OCI-LY1 (cell line): ENCODE measurements around the gene CD86.

Experiments used
- H2AFZ ChIP-seq: fragments of 200-600 bp; sonication (generic), shearing (Covaris generic); 2 replicates; pipeline ENCODE4 v1.6.0; 2014; ENCODE audit warnings: antibody characterized with exemption, mild to moderate bottlenecking, low read length
- H3F3A ChIP-seq: fragments of 200-600 bp; sonication (generic), shearing (Covaris generic); 2 replicates; pipeline ENCODE4 v1.6.0; 2014; ENCODE audit warnings: mild to moderate bottlenecking, antibody characterized with exemption, low read length, moderate library complexity; ENCODE audit not compliant: insufficient read depth
- H3K27ac ChIP-seq: fragments of 200-600 bp; sonication (generic); 2 replicates; pipeline ENCODE4 v1.5.1; 2014; ENCODE audit warnings: low read length, mixed run types, mild to moderate bottlenecking, low read depth; ENCODE audit not compliant: poor library complexity, severe bottlenecking
- H3K27me3 ChIP-seq: fragments of 200-600 bp; sonication (generic); 2 replicates; pipeline ENCODE4 v1.6.0; 2014; ENCODE audit warnings: antibody characterized with exemption, mild to moderate bottlenecking, low read length, moderate library complexity; ENCODE audit not compliant: insufficient read depth
- H3K36me3 ChIP-seq: fragments of 200-600 bp; sonication (generic); 2 replicates; pipeline ENCODE4 v1.6.1; 2014; ENCODE audit warnings: mild to moderate bottlenecking, antibody characterized with exemption, low read length, moderate library complexity, mixed read lengths; ENCODE audit not compliant: insufficient read depth
- H3K4me1 ChIP-seq: fragments of 200-600 bp; sonication (generic); 2 replicates; pipeline ENCODE4 v1.5.1; 2014; ENCODE audit warnings: mild to moderate bottlenecking, low read length, moderate library complexity; ENCODE audit not compliant: insufficient read depth, severe bottlenecking
- H3K4me2 ChIP-seq: fragments of 200-600 bp; sonication (generic), shearing (Covaris generic); 2 replicates; pipeline ENCODE4 v1.6.1; 2014; ENCODE audit warnings: low read length
- H3K4me3 ChIP-seq: fragments of 200-600 bp; sonication (generic); 2 replicates; pipeline ENCODE4 v1.5.1; 2014; ENCODE audit warnings: low read length, low read depth, mild to moderate bottlenecking, mixed read lengths; ENCODE audit not compliant: poor library complexity, severe bottlenecking
- H3K79me2 ChIP-seq: fragments of 200-600 bp; shearing (Covaris generic); 2 replicates; pipeline ENCODE4 v1.6.1; 2016; ENCODE audit warnings: mixed run types, low read length, mixed read lengths; ENCODE audit not compliant: insufficient read depth
- H3K9ac ChIP-seq: fragments of 200-600 bp; sonication (generic), shearing (Covaris generic); 2 replicates; pipeline ENCODE4 v1.6.1; 2014; ENCODE audit warnings: mild to moderate bottlenecking, low read length, mixed read lengths
- H3K9me2 ChIP-seq: fragments of 200-600 bp; sonication (generic), shearing (Covaris generic); 2 replicates; pipeline ENCODE4 v1.6.1; 2014; ENCODE audit warnings: low read depth, mild to moderate bottlenecking, low read length, mixed read lengths
- H3K9me3 ChIP-seq: fragments of 200-600 bp; shearing (Covaris generic); 2 replicates; pipeline ENCODE4 v1.6.1; 2014; ENCODE audit warnings: low read length, mixed read lengths
- H4K20me1 ChIP-seq: fragments of 200-600 bp; sonication (generic), shearing (Covaris generic); 2 replicates; pipeline ENCODE4 v1.6.0; 2016; ENCODE audit warnings: mild to moderate bottlenecking, low read length; ENCODE audit not compliant: insufficient read depth
- CTCF ChIP-seq: fragments of 200-600 bp; sonication (generic), shearing (Covaris generic); IDR thresholded peaks from 2 replicates; pipeline ENCODE4 v1.5.1; 2017; ENCODE audit warnings: mild to moderate bottlenecking, antibody characterized with exemption, low read length, moderate library complexity, mixed read lengths
- EZH2 ChIP-seq: fragments of 200-600 bp; sonication (generic), shearing (Covaris generic); IDR thresholded peaks from 2 replicates; pipeline ENCODE4 v1.8.0; 2017; ENCODE audit warnings: borderline replicate concordance, mixed run types, mild to moderate bottlenecking, antibody characterized with exemption, low read length, moderate library complexity, mixed read lengths

Gene CD86

GRCh38 chr3:122097141-122097540, 42.0 kb downstream of the CD86 start:
- Histone ChIP-seq H3K4me1 (peaks cover 24% of the 10 kb centered on the region), H3K36me3 (peaks cover 11% of the 10 kb centered on the region), H2AFZ (no peak overlapping the region)

GRCh38 chr3:122098611-122099010, 43.4 kb downstream of the CD86 start:
- H4K20me1 ChIP-seq: no peaks in the 10 kb centered on the region
- peaks cover 23% of the 10 kb centered on the region for H3K36me3 ChIP-seq
- H3K9me3 ChIP-seq: no peaks in the 10 kb centered on the region
- H3K27ac ChIP-seq: no peak overlapping the region
- no peak overlapping the region for H2AFZ ChIP-seq
- no peaks in the 10 kb centered on the region for H3F3A ChIP-seq
- no peaks in the 10 kb centered on the region for H3K27me3 ChIP-seq
- no peaks in the 10 kb centered on the region for H3K9me2 ChIP-seq
- no peak overlapping the region for H3K4me2 ChIP-seq
- no peak for TF ChIP-seq EZH2
- no peak for TF ChIP-seq CTCF
- H3K9ac ChIP-seq: no peak overlapping the region
- H3K4me3 ChIP-seq: no peak overlapping the region
- no peaks in the 10 kb centered on the region for H3K79me2 ChIP-seq
- H3K4me1 ChIP-seq: peaks cover 18% of the 10 kb centered on the region

More at GRCh38 chr3:122097141-122097540, 42.0 kb downstream of the CD86 start:
- Histone ChIP-seq H3F3A (no peaks in the 10 kb centered on the region), H3K4me2 (no peak overlapping the region), H3K9ac (no peak overlapping the region), H3K27me3 (no peaks in the 10 kb centered on the region), H3K9me3 (no peaks in the 10 kb centered on the region), H4K20me1 (no peaks in the 10 kb centered on the region), H3K9me2 (no peaks in the 10 kb centered on the region), H3K4me3 (no peak overlapping the region), H3K79me2 (no peaks in the 10 kb centered on the region), H3K27ac (no peak overlapping the region)
- TF ChIP-seq EZH2: no peak
- TF ChIP-seq CTCF: no peak

GRCh38 chr3:122099255-122099654, 44.1 kb downstream of the CD86 start:
- TF ChIP-seq CTCF (no peak), EZH2 (no peak)

More at GRCh38 chr3:122099255-122099654, 44.1 kb downstream of the CD86 start:
- H2AFZ ChIP-seq: no peak overlapping the region
- H3K4me2 ChIP-seq: no peak overlapping the region
- H3K9ac ChIP-seq: no peak overlapping the region
- H3K27ac ChIP-seq: no peak overlapping the region
- H3K4me1 ChIP-seq: peaks cover 18% of the 10 kb centered on the region
- H3K36me3 ChIP-seq: peaks cover 23% of the 10 kb centered on the region; the same call in 1 of the 2 replicates
- no peaks in the 10 kb centered on the region for H3K79me2 ChIP-seq
- no peaks in the 10 kb centered on the region for H3K9me2 ChIP-seq
- H3K4me3 ChIP-seq: no peak overlapping the region
- H3K9me3 ChIP-seq: no peaks in the 10 kb centered on the region
- H3F3A ChIP-seq: no peaks in the 10 kb centered on the region
- H3K27me3 ChIP-seq: no peaks in the 10 kb centered on the region
- no peaks in the 10 kb centered on the region for H4K20me1 ChIP-seq
